ACC112 (cell line): ENCODE measurements around the gene ZKSCAN1.

Source experiments
- H2AFZ ChIP-seq: fragments of 200-600 bp; sonication (generic); one replicate; pipeline ENCODE4 v1.6.0; 2017; ENCODE audit warnings: antibody characterized with exemption, low read length; ENCODE audit not compliant: unreplicated experiment
- H3K27ac ChIP-seq: fragments of 200-600 bp; sonication (generic); 2 replicates; pipeline ENCODE4 v1.5.1; 2014; ENCODE audit warnings: low read depth, mild to moderate bottlenecking, antibody characterized with exemption, low read length, moderate library complexity
- H3K27me3 ChIP-seq: fragments of 200-600 bp; sonication (generic); 2 replicates; pipeline ENCODE4 v1.6.1; 2014; ENCODE audit warnings: mild to moderate bottlenecking, antibody characterized with exemption, low read length, moderate library complexity, mixed read lengths; ENCODE audit not compliant: insufficient read depth
- H3K36me3 ChIP-seq: fragments of 200-600 bp; sonication (generic); 2 replicates; pipeline ENCODE4 v1.6.1; 2016; ENCODE audit warnings: mild to moderate bottlenecking, antibody characterized with exemption, low read length, moderate library complexity, mixed read lengths; ENCODE audit not compliant: insufficient read depth
- H3K4me1 ChIP-seq: fragments of 200-600 bp; sonication (generic); one replicate; pipeline ENCODE4 v1.6.1; 2016; ENCODE audit warnings: low read length, mixed read lengths; ENCODE audit not compliant: insufficient read depth, unreplicated experiment, control insufficient read depth
- H3K4me3 ChIP-seq: fragments of 200-600 bp; sonication (generic); 2 replicates; pipeline ENCODE4 v1.5.1; 2014; ENCODE audit warnings: mild to moderate bottlenecking, low read depth, low read length
- H3K79me2 ChIP-seq: fragments of 200-600 bp; sonication (generic); one replicate; pipeline ENCODE4 v1.6.0; 2016; ENCODE audit warnings: low read length; ENCODE audit not compliant: control insufficient read depth, unreplicated experiment, insufficient read depth

Gene ZKSCAN1

DNA sequence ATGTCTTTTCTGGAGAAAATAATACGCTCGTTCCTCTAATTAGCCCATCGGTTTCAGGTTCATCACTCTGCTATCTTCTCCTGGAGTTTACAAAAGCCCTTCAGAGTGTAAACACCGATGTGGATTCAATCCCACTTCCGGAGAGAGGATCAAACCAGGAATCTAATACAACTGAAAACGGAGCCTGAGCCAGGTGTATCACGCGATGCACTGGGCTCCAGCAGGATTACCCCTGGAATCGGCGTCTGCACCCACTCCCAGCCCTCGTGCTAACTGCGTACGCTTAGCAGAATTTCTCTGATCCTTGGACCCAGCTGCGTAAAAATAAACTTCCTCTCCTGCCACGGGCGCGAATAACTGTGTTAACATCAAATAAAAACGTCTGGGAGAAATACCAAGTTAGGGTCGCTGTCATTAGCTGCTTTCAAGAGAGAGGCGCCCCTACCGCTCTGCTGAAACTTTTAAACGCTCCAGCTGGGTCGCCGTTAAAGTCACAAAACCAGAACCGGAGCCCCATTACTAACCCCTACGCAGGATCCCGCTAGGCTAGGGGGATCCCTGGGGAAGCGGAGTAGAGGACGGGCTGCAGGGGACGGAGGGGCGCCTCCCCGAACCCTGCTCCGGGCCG, 65.6 kb downstream of the ZKSCAN1 start:
- H3K79me2 ChIP-seq: peaks cover 47% of the 10 kb centered on the region
- H3K27ac ChIP-seq: peak overlapping the region; percentile 13; the same call in 1 of the 2 replicates
- H3K4me1 ChIP-seq: peaks cover 4% of the 10 kb centered on the region
- H2AFZ ChIP-seq: peak overlapping the region; percentile 39
- H3K4me3 ChIP-seq: peak overlapping the region; percentile 96
- peaks cover 19% of the 10 kb centered on the region for H3K36me3 ChIP-seq
- no peaks in the 10 kb centered on the region for H3K27me3 ChIP-seq

DNA sequence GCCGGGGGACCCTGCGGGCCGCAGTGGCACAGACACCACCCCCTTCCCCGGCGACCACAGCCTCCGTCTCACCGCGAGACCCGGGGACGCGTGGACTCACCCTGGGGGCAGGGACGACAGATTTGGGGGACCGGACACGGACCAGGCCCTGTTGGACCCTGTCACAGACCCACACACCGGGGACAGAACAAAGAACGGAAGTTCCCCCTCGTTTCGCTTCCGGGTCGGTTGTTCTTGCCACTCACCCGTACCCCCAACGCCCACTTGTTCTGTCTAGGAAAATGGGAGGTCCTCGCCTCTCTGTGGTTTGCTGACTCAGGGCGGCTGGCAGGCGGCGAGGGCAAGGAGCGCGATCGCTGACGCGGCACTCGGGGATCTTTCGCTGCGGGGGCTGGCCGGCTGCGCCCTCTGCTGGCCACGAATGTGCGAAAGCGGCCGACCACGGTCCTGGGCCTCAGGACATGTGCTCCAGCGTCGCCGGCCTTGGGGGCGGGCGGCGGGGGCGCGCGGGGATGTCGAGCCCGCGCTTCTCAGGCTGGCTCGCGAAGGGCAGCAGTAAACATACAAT, 66.2 kb downstream of the ZKSCAN1 start, which contains the start of gene ZNF3:
TSS of gene ZNF3 (minus strand) at position 189 of the 568 bp plus-strand sequence. CDS start 4,366 bp downstream, outside the sequence.
- Histone ChIP-seq H3K27me3 (no peaks in the 10 kb centered on the region), H3K4me3 (peak within 1 kb of the TSS; percentile 96), H3K27ac (peak within 1 kb of the TSS; percentile 18; the same call in 1 of the 2 replicates), H2AFZ (peak within 1 kb of the TSS; percentile 39), H3K4me1 (peaks cover 6% of the 10 kb centered on the region), H3K79me2 (peaks cover 45% of the 10 kb centered on the region), H3K36me3 (peaks cover 14% of the 10 kb centered on the region)

DNA sequence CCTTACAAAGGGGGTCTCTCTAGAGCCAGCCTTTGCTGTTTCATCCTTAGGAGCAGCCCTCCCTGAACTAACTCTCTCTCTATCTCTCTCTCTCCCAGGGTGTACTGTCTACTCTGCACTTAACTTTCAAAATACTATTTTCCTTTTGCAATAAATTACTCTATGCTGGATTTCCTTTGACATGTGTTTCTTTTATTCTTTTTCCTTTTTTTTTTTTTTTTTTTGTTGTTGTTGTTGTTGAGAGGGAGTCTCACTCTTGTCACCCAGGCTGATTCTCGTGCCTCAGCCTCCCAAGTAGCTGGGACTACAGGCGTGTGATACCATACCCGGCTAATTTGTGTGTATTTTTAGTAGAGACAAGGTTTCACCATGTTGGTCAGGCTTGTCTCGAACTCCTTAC, 67.6 kb downstream of the ZKSCAN1 start:
- H3K4me1 ChIP-seq: peaks cover 20% of the 10 kb centered on the region
- no peak overlapping the region for H3K27ac ChIP-seq
- peaks cover 37% of the 10 kb centered on the region for H3K79me2 ChIP-seq
- H3K27me3 ChIP-seq: no peaks in the 10 kb centered on the region
- no peak overlapping the region for H3K4me3 ChIP-seq
- no peak overlapping the region for H2AFZ ChIP-seq
- H3K36me3 ChIP-seq: peaks cover 6% of the 10 kb centered on the region; the same call in 1 of the 2 replicates

DNA sequence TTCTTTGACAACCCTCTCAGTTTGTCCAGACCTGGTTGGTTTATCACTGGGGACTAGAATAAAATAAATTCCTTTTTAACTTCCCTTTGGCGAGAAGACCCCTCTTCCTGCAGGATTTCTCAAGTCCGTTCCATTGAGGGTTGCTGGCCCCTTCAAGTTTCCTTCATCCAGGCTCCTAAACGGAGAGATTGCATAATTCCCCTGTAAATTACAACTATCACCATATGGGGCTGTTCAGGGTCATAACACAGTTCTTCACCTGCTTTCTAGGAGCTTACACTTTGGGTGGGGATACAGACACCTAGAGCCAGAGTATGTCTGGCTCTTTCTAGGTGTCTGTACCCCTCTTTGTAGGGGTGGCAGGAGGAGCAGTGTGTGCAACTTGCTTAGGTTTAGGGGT, 70.1 kb downstream of the ZKSCAN1 start:
- Histone ChIP-seq H3K4me1 (peaks cover 28% of the 10 kb centered on the region), H3K36me3 (peaks cover 2% of the 10 kb centered on the region; the same call in 1 of the 2 replicates), H3K79me2 (peaks cover 18% of the 10 kb centered on the region), H2AFZ (no peak overlapping the region), H3K4me3 (no peak overlapping the region), H3K27me3 (no peaks in the 10 kb centered on the region), H3K27ac (no peak overlapping the region)

GRCh38 chr7:100087055-100087750, 71.8 kb downstream of the ZKSCAN1 start:
- peak overlapping the region; percentile 95 for H3K27ac ChIP-seq
- peak overlapping the region; percentile 31; the same call in 1 of the 2 replicates for H3K4me3 ChIP-seq
- H2AFZ ChIP-seq: peak overlapping the region; percentile 14
- peaks cover 19% of the 10 kb centered on the region for H3K79me2 ChIP-seq
- peaks cover 32% of the 10 kb centered on the region for H3K4me1 ChIP-seq
- H3K27me3 ChIP-seq: no peaks in the 10 kb centered on the region
- H3K36me3 ChIP-seq: peaks cover 17% of the 10 kb centered on the region; the same call in 1 of the 2 replicates

DNA sequence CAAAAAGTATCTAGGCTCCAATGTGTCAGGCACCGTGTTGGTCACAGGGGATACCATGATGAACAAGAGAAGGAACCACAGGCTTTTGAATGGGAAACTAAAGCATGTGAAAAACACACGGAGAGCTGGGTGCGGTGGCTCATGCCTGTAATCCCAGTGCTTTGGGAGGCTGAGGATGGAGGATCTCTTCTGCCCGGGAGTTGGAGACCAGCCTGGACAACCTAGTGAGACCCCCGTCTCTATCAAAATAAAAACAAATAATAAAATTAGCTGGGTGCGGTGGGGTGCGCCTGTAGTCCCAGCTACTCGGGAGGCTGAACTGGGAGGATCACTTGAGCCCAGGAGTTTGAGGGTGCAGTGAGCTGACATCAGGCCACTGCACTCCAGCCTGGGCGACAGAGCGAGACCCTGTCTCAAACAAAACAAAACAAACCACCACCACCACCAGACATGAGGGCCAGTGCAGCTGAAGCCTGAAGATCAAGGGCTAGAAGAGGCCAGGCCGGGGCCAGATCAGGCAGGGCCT, 72.8 kb downstream of the ZKSCAN1 start:
- peak overlapping the region; percentile 26 for H2AFZ ChIP-seq
- no peaks in the 10 kb centered on the region for H3K27me3 ChIP-seq
- peaks cover 24% of the 10 kb centered on the region; the same call in 1 of the 2 replicates for H3K36me3 ChIP-seq
- peak overlapping the region; percentile 82 for H3K4me3 ChIP-seq
- peak overlapping the region; percentile 95 for H3K27ac ChIP-seq
- H3K79me2 ChIP-seq: peaks cover 22% of the 10 kb centered on the region
- H3K4me1 ChIP-seq: peaks cover 32% of the 10 kb centered on the region

DNA sequence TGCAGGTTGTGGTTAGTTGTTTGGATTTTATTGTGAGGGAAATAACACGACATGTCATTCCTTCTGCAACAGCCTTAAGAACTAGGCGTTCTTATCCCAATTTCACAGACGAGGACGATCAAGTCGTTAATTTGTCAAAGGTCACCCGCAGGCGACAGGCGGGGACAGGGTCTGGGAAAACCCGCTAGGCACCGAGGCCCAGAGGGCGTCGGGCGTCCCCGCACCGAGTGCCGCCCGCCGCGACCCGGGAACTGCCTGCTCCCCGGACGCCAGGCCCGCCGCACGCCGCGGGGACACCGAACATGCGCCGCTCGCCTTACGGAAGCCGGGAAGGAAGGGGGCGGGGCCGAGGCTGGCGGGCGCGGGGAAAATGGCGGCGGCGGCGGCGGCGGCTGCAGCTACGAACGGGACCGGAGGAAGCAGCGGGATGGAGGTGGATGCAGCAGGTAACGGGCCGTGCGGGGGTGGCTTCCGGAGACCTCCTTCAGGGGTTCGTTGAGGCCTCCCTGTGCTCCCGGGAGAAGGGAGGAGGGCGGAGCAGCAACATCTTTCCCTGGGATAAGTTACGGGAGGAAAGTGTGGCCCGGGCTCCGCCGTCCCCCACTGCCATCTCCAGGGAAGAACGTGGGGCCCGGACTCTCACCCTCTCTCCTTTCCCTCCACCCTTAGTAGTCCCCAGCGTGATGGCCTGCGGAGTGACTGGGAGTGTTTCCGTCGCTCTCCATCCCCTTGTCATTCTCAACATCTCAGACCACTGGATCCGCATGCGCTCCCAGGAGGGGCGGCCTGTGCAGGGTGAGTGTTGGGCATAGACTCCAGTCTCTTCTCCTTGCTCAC, 73.4 kb downstream of the ZKSCAN1 start, which contains the start of gene COPS6:
TSS of gene COPS6 (plus strand) at position 349 of the 837 bp plus-strand sequence. CDS start at position 371, 22 bp downstream.
- Histone ChIP-seq H3K79me2 (peaks cover 22% of the 10 kb centered on the region), H3K27me3 (no peaks in the 10 kb centered on the region), H2AFZ (peak within 1 kb of the TSS; percentile 26), H3K4me3 (peak within 1 kb of the TSS; percentile 82), H3K27ac (peak within 1 kb of the TSS; percentile 95), H3K4me1 (peaks cover 32% of the 10 kb centered on the region), H3K36me3 (peaks cover 26% of the 10 kb centered on the region; the same call in 1 of the 2 replicates)

DNA sequence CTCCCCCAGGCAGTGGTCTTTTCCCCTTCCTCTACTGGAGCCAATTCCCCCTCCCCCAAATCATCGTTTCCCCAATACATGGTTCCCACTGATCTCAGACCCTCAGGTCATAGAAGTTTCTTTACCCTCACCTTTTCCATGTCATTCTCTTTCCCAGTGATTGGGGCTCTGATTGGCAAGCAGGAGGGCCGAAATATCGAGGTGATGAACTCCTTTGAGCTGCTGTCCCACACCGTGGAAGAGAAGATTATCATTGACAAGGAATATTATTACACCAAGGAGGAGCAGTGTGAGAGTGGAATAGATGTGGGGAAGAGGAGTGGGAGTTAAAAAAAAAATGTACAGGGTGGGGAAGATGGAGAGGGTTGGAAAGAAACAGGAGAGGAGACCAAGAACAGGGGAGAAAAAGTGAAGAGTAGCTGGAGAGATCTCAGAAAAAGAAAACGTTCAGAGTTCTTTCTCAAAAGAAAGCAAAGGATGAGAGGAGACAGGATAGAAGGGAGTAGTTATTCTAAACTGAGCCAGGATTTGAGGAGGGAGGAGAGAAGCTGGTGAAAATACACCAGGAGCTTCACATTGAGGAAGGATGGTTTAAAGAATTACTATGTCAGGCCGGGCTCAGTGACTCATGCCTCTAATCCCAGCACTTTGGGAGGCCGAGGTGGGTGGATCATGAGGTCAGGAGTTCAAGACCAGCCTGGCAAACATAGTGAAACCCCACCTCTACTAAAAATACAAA, 74.2 kb downstream of the ZKSCAN1 start:
- Histone ChIP-seq H3K4me3 (peak overlapping the region; percentile 82), H3K79me2 (peaks cover 22% of the 10 kb centered on the region), H2AFZ (peak overlapping the region; percentile 26), H3K27ac (peak overlapping the region; percentile 95), H3K36me3 (peaks cover 34% of the 10 kb centered on the region), H3K27me3 (no peaks in the 10 kb centered on the region), H3K4me1 (peaks cover 32% of the 10 kb centered on the region)

DNA sequence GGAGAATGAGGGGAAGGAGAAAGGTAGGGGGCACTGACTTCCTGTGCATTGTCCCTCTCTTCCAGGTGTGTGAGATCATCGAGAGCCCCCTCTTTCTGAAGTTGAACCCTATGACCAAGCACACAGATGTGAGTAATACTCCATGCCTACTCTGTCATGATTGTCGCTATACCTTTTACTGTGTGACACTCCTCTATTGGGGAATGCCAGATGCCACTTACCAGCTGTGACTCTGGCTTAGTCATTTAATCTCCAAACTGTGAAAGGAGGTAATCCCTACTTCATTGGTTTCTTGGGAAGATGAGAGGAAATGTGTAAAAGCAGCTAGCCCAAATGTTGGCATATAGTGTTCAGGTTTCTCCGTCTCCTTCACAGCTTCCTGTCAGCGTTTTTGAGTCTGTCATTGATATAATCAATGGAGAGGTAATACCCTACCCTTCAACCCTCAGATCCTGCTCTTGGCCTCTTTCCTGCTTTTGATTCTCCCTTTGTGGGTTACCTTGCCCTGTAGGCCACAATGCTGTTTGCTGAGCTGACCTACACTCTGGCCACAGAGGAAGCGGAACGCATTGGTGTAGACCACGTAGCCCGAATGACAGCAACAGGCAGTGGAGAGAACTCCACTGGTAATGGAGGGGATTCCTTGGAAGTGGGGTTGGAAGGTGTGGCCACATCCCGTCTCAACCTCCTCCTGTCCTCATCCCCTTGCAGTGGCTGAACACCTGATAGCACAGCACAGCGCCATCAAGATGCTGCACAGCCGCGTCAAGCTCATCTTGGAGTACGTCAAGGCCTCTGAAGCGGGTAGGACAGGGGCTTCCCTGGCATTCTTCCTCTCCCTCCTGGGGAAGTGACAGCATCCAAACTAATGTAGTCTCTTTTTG, 75.4 kb downstream of the ZKSCAN1 start:
- peaks cover 32% of the 10 kb centered on the region for H3K4me1 ChIP-seq
- H3K4me3 ChIP-seq: no peak overlapping the region
- H3K79me2 ChIP-seq: peaks cover 22% of the 10 kb centered on the region
- peak overlapping the region; percentile 34 for H3K27ac ChIP-seq
- no peak overlapping the region for H2AFZ ChIP-seq
- no peaks in the 10 kb centered on the region for H3K27me3 ChIP-seq
- H3K36me3 ChIP-seq: peaks cover 42% of the 10 kb centered on the region
